ENCODE results near the gene SH3PXD2A. TPM values are rescaled to one million over a fixed set of nuclear protein-coding genes. Genes with fewer than 3 reads are reported as not detected.
A peak's percentile ranks its signal among the peaks of the same experiment; 100 is the strongest.

SH3PXD2A gene
- total RNA-seq, 4 donors from 2014 or later = 6.2 to 16.8 (median 11.4) TPM

GRCh38 chr10:103671126-103671895, 184.1 kb downstream of the SH3PXD2A start:
- no peak for ATAC-seq
- TF ChIP-seq CTCF (IDR thresholded peaks at IDR 0.05 in 4 of 5, conservative IDR thresholded peaks at IDR 0.05 in 1 of 5) = no peak
- no peak for TF ChIP-seq POLR2A (IDR thresholded peaks at IDR 0.05)
- DNase-seq = no peak
- intact Hi-C loops (cut with DNase I; ENCODE audit: low total_unique reads) (no loop called here), in situ Hi-C loops (cut with MboI; ENCODE audit: low sequenced_read_pairs in 4 of 4) (no loop called here)
- Histone ChIP-seq H3K27ac (peak overlapping the region in 1 of 4 donors; percentile 68), H3K4me1 (peaks cover 14 to 40% of the 10 kb centered on the region in 2 donors), H3K9me3 (no peaks in the 10 kb centered on the region), H3K4me3 (no peak overlapping the region), H3K27me3 (no peaks in the 10 kb centered on the region), H3K36me3 (no peaks in the 10 kb centered on the region)

- intact Hi-C loops (cut with DNase I; ENCODE audit: low total_unique reads) (no loop called here), in situ Hi-C loops (cut with MboI; ENCODE audit: low sequenced_read_pairs in 4 of 4) (no loop called here)
- H3K27ac ChIP-seq = no peak overlapping the region
- no peak for DNase-seq
- no peaks in the 10 kb centered on the region for H3K27me3 ChIP-seq
- H3K36me3 ChIP-seq = no peaks in the 10 kb centered on the region
- ATAC-seq = no peak
- TF ChIP-seq POLR2A (IDR thresholded peaks at IDR 0.05) (no peak), CTCF (IDR thresholded peaks at IDR 0.05 in 4 of 5, conservative IDR thresholded peaks at IDR 0.05 in 1 of 5) (no peak)
- no peaks in the 10 kb centered on the region for H3K9me3 ChIP-seq
- H3K4me1 ChIP-seq = peaks cover 24 to 47% of the 10 kb centered on the region in 2 donors
- no peak overlapping the region for H3K4me3 ChIP-seq
These were observed 185.4 kb downstream of the SH3PXD2A start for GRCh38 chr10:103669944-103670343.

GRCh38 chr10:103669243-103669929, 186.0 kb downstream of the SH3PXD2A start:
- H3K4me1 ChIP-seq = peaks cover 29 to 52% of the 10 kb centered on the region in 2 donors
- in situ Hi-C loops (cut with MboI; ENCODE audit: low sequenced_read_pairs in 4 of 4) = no loop called here
- peak overlapping the region in 2 of 4 donors; percentile 47 to 50 for H3K27ac ChIP-seq
- H3K4me3 ChIP-seq = no peak overlapping the region
- ATAC-seq (no peak), DNase-seq (no peak)
- intact Hi-C loops (cut with DNase I; ENCODE audit: low total_unique reads) = no loop called here
- H3K9me3 ChIP-seq = no peaks in the 10 kb centered on the region
- no peak for TF ChIP-seq POLR2A (IDR thresholded peaks at IDR 0.05)
- TF ChIP-seq CTCF (IDR thresholded peaks at IDR 0.05 in 4 of 5, conservative IDR thresholded peaks at IDR 0.05 in 1 of 5) = no peak
- no peaks in the 10 kb centered on the region for H3K27me3 ChIP-seq
- H3K36me3 ChIP-seq = no peaks in the 10 kb centered on the region

GRCh38 chr10:103668351-103669242, 186.8 kb downstream of the SH3PXD2A start:
- no peaks in the 10 kb centered on the region for H3K36me3 ChIP-seq
- H3K27ac ChIP-seq = peak overlapping the region in 2 of 4 donors; percentile 47 to 50
- TF ChIP-seq CTCF (IDR thresholded peaks at IDR 0.05 in 4 of 5, conservative IDR thresholded peaks at IDR 0.05 in 1 of 5) = no peak
- TF ChIP-seq POLR2A (IDR thresholded peaks at IDR 0.05) = no peak
- in situ Hi-C loops (cut with MboI; ENCODE audit: low sequenced_read_pairs in 4 of 4) (no loop called here), intact Hi-C loops (cut with DNase I; ENCODE audit: low total_unique reads) (no loop called here)
- H3K9me3 ChIP-seq = no peaks in the 10 kb centered on the region
- peaks cover 36 to 60% of the 10 kb centered on the region in 2 donors for H3K4me1 ChIP-seq
- H3K4me3 ChIP-seq = peak overlapping the region in 1 of 4 donors; percentile 11
- ATAC-seq (no peak), DNase-seq (peak in 1 of 2 donors; percentile 49)
- no peaks in the 10 kb centered on the region for H3K27me3 ChIP-seq

All from gastrocnemius medialis (tissue), 4 donors.